HG02840 (cell line): ENCODE measurements around the gene DGAT2.
"Not testable (repeated sequence)": the region's sequence is repeated elsewhere in the genome, so short reads cannot be mapped to it uniquely, and the experiment has no call there.

ENCODE experiments used
- ATAC-seq: cut with Tn5 transposase; IDR thresholded peaks from one replicate; pipeline ENCODE4 v1.9.1; 2021; ENCODE audit warnings: mild to moderate bottlenecking, moderate library complexity, moderate number of reproducible peaks; ENCODE audit not compliant: unreplicated experiment, low FRiP score

Gene DGAT2

GRCh38 chr11:75768112-75768908 lies at the start of gene DGAT2:
Gene DGAT2 (plus strand): TSS chr11:75768778. CDS start chr11:75768992, 214 bp downstream.
- ATAC-seq: peak; percentile 65

- ATAC-seq: no peak
These were observed 49.0 kb upstream of the DGAT2 start for GRCh38 chr11:75719340-75720239.

- no peak for ATAC-seq
These were observed 47.9 kb upstream of the DGAT2 start for GRCh38 chr11:75720639-75721038.

GRCh38 chr11:75721852-75722668 lies 46.5 kb upstream of the DGAT2 start:
- no peak for ATAC-seq

GRCh38 chr11:75722669-75723042 lies 45.9 kb upstream of the DGAT2 start:
- no peak for ATAC-seq

- ATAC-seq: no peak
These were observed 42.8 kb upstream of the DGAT2 start for GRCh38 chr11:75725547-75726320.

GRCh38 chr11:75728992-75729391 lies 39.6 kb upstream of the DGAT2 start:
- ATAC-seq: no peak

GRCh38 chr11:75731095-75731494 lies 37.5 kb upstream of the DGAT2 start:
- ATAC-seq: no peak

- ATAC-seq: no peak
These were observed 35.5 kb upstream of the DGAT2 start for GRCh38 chr11:75733071-75733430.

- no peak for ATAC-seq
These were observed 35.0 kb upstream of the DGAT2 start for GRCh38 chr11:75733431-75734107.

GRCh38 chr11:75734491-75735180 lies 33.9 kb upstream of the DGAT2 start:
- ATAC-seq: no peak

GRCh38 chr11:75735181-75735845 lies 33.3 kb upstream of the DGAT2 start:
- ATAC-seq: no peak

- no peak for ATAC-seq
These were observed 31.3 kb upstream of the DGAT2 start for GRCh38 chr11:75737314-75737713.

GRCh38 chr11:75740681-75741080 lies 27.9 kb upstream of the DGAT2 start:
- no peak for ATAC-seq

GRCh38 chr11:75743159-75743558 lies 25.4 kb upstream of the DGAT2 start:
- not testable (repeated sequence) for ATAC-seq

- ATAC-seq: no peak
These were observed 24.6 kb upstream of the DGAT2 start for GRCh38 chr11:75743711-75744563.

- no peak for ATAC-seq
These were observed 22.8 kb upstream of the DGAT2 start for GRCh38 chr11:75745807-75746206.
